ENCODE data around the gene FBXO24. TPM values are rescaled to one million over a fixed set of nuclear protein-coding genes. Genes with fewer than 3 reads are reported as not detected.

The FBXO24 gene
- total RNA-seq, 4 donors from 2014 or later: 0.34 to 0.44 TPM; not detected in 2

GRCh38 chr7:100552532-100552931 is 33.6 kb upstream of the FBXO24 start:
- TF ChIP-seq CTCF (IDR thresholded peaks at IDR 0.05; ENCODE audit: low read depth): no peak

GRCh38 chr7:100553032-100553431 is 33.1 kb upstream of the FBXO24 start:
- no peak for TF ChIP-seq CTCF (IDR thresholded peaks at IDR 0.05; ENCODE audit: low read depth)

- TF ChIP-seq CTCF (IDR thresholded peaks at IDR 0.05; ENCODE audit: low read depth): no peak
Measured at GRCh38 chr7:100555701-100556100, 30.4 kb upstream of the FBXO24 start.

- no peak for TF ChIP-seq CTCF (IDR thresholded peaks at IDR 0.05; ENCODE audit: low read depth)
Measured at GRCh38 chr7:100556541-100556940, 29.6 kb upstream of the FBXO24 start.

- no peak for TF ChIP-seq CTCF (IDR thresholded peaks at IDR 0.05; ENCODE audit: low read depth)
Measured at GRCh38 chr7:100559127-100559526, 27.0 kb upstream of the FBXO24 start.

GRCh38 chr7:100561491-100562194 is 24.5 kb upstream of the FBXO24 start:
- no peak for TF ChIP-seq CTCF (IDR thresholded peaks at IDR 0.05; ENCODE audit: low read depth)

- TF ChIP-seq CTCF (IDR thresholded peaks at IDR 0.05; ENCODE audit: low read depth): no peak
Measured at GRCh38 chr7:100562195-100563099, 23.7 kb upstream of the FBXO24 start.

Measured in subcutaneous adipose tissue (tissue), 4 donors.